Endothelial cell of umbilical vein (primary cell): ENCODE results near the gene SPG11.

Experiments used
- CTCF ChIP-seq, 2 donors: IDR thresholded peaks; 1 replicate in 1 of 2; 2 replicates in 1 of 2; pipeline ENCODE4 v1.5.1; 2011; ENCODE audit warnings: low read length in 2 of 2, mild to moderate bottlenecking in 2 of 2, moderate library complexity in 2 of 2, control low read depth in 1 of 2, inconsistent platforms in 1 of 2, low read depth in 1 of 2; ENCODE audit not compliant: insufficient read depth in 1 of 2; ENCODE audit errors: extremely low read depth in 1 of 2
- MYC ChIP-seq: IDR thresholded peaks from one replicate; pipeline ENCODE4 v1.6.1; 2011; ENCODE audit warnings: mild to moderate bottlenecking, low read depth, low read length

- TF ChIP-seq CTCF (IDR thresholded peaks at IDR 0.05; ENCODE audit: extremely low read depth in 1 of 2, insufficient read depth in 1 of 2, low read depth in 1 of 2, low read length in 2 of 2): no peak
- TF ChIP-seq MYC: no peak
These were observed 35.2 kb upstream of the SPG11 start for GRCh38 chr15:44698641-44699040.
